ENCODE measurements around the gene TGM1.

- TF ChIP-seq, protein P1, sequence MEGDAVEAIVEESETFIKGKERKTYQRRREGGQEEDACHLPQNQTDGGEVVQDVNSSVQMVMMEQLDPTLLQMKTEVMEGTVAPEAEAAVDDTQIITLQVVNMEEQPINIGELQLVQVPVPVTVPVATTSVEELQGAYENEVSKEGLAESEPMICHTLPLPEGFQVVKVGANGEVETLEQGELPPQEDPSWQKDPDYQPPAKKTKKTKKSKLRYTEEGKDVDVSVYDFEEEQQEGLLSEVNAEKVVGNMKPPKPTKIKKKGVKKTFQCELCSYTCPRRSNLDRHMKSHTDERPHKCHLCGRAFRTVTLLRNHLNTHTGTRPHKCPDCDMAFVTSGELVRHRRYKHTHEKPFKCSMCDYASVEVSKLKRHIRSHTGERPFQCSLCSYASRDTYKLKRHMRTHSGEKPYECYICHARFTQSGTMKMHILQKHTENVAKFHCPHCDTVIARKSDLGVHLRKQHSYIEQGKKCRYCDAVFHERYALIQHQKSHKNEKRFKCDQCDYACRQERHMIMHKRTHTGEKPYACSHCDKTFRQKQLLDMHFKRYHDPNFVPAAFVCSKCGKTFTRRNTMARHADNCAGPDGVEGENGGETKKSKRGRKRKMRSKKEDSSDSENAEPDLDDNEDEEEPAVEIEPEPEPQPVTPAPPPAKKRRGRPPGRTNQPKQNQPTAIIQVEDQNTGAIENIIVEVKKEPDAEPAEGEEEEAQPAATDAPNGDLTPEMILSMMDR (IDR thresholded peaks at IDR 0.05): no peak
- TF ChIP-seq POLR2A (IDR thresholded peaks at IDR 0.05): no peak
These were observed 44.2 kb upstream of the TGM1 start for GRCh38 chr14:24307156-24307574.

Measured in Peyer's patch (tissue), 4 donors.